ENCODE measurements around the gene SP7.
A peak's percentile ranks its signal among the peaks of the same experiment; 100 is the strongest.

Gene SP7

GRCh38 chr12:53345486-53346188 lies 9.5 kb upstream of the SP7 start:
- Histone ChIP-seq H3K4me2 (ENCODE audit: low read length) (peak overlapping the region; percentile 81), H3K36me3 (ENCODE audit: control insufficient read depth, insufficient read depth, low read length) (no peaks in the 10 kb centered on the region), H3K4me3 (ENCODE audit: low read depth, low read length) (peak overlapping the region; percentile 70), H2AFZ (peak overlapping the region; percentile 99), H3K9ac (no peak overlapping the region), H3K4me1 (peaks cover 7% of the 10 kb centered on the region), H3K79me2 (no peaks in the 10 kb centered on the region), H3K27ac (peak overlapping the region; percentile 55), H3K27me3 (ENCODE audit: control insufficient read depth, insufficient read depth, low read length) (no peaks in the 10 kb centered on the region), H3K9me3 (ENCODE audit: control insufficient read depth, low read length) (no peaks in the 10 kb centered on the region)
- TF ChIP-seq, protein P1, sequence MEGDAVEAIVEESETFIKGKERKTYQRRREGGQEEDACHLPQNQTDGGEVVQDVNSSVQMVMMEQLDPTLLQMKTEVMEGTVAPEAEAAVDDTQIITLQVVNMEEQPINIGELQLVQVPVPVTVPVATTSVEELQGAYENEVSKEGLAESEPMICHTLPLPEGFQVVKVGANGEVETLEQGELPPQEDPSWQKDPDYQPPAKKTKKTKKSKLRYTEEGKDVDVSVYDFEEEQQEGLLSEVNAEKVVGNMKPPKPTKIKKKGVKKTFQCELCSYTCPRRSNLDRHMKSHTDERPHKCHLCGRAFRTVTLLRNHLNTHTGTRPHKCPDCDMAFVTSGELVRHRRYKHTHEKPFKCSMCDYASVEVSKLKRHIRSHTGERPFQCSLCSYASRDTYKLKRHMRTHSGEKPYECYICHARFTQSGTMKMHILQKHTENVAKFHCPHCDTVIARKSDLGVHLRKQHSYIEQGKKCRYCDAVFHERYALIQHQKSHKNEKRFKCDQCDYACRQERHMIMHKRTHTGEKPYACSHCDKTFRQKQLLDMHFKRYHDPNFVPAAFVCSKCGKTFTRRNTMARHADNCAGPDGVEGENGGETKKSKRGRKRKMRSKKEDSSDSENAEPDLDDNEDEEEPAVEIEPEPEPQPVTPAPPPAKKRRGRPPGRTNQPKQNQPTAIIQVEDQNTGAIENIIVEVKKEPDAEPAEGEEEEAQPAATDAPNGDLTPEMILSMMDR (IDR thresholded peaks at IDR 0.05): no peak

- Histone ChIP-seq H3K9me3 (ENCODE audit: control insufficient read depth, low read length) (no peaks in the 10 kb centered on the region), H3K36me3 (ENCODE audit: control insufficient read depth, insufficient read depth, low read length) (no peaks in the 10 kb centered on the region), H3K4me2 (ENCODE audit: low read length) (peak overlapping the region; percentile 81), H3K27me3 (ENCODE audit: control insufficient read depth, insufficient read depth, low read length) (no peaks in the 10 kb centered on the region), H3K4me1 (peaks cover 7% of the 10 kb centered on the region), H3K9ac (no peak overlapping the region), H3K79me2 (no peaks in the 10 kb centered on the region), H3K4me3 (ENCODE audit: low read depth, low read length) (peak overlapping the region; percentile 70), H2AFZ (peak overlapping the region; percentile 99), H3K27ac (peak overlapping the region; percentile 55)
- TF ChIP-seq, protein P1 (IDR thresholded peaks at IDR 0.05): peak; percentile 88
Measured at GRCh38 chr12:53344824-53345485, 8.8 kb upstream of the SP7 start.

GRCh38 chr12:53344487-53344823 lies 8.3 kb upstream of the SP7 start:
- peak overlapping the region; percentile 41 for H3K9ac ChIP-seq

GRCh38 chr12:53343969-53344368 lies 7.8 kb upstream of the SP7 start:
- Histone ChIP-seq H3K4me2 (ENCODE audit: low read length) (peak overlapping the region; percentile 73), H3K27me3 (ENCODE audit: control insufficient read depth, insufficient read depth, low read length) (no peaks in the 10 kb centered on the region), H3K36me3 (ENCODE audit: control insufficient read depth, insufficient read depth, low read length) (no peaks in the 10 kb centered on the region), H3K79me2 (no peaks in the 10 kb centered on the region), H2AFZ (peak overlapping the region; percentile 99), H3K4me3 (ENCODE audit: low read depth, low read length) (no peak overlapping the region), H3K27ac (no peak overlapping the region), H3K9me3 (ENCODE audit: control insufficient read depth, low read length) (no peaks in the 10 kb centered on the region), H3K9ac (no peak overlapping the region), H3K4me1 (peaks cover 7% of the 10 kb centered on the region)
- TF ChIP-seq, protein P1 (IDR thresholded peaks at IDR 0.05): no peak

More at GRCh38 chr12:53344487-53344823, 8.3 kb upstream of the SP7 start:
- TF ChIP-seq, protein P1 (IDR thresholded peaks at IDR 0.05): no peak
- H3K79me2 ChIP-seq: no peaks in the 10 kb centered on the region
- peak overlapping the region; percentile 73 for H3K4me2 ChIP-seq (ENCODE audit: low read length)
- peak overlapping the region; percentile 99 for H2AFZ ChIP-seq
- H3K4me1 ChIP-seq: peaks cover 7% of the 10 kb centered on the region
- H3K36me3 ChIP-seq (ENCODE audit: control insufficient read depth, insufficient read depth, low read length): no peaks in the 10 kb centered on the region
- H3K4me3 ChIP-seq (ENCODE audit: low read depth, low read length): peak overlapping the region; percentile 39
- H3K27ac ChIP-seq: no peak overlapping the region
- no peaks in the 10 kb centered on the region for H3K9me3 ChIP-seq (ENCODE audit: control insufficient read depth, low read length)
- no peaks in the 10 kb centered on the region for H3K27me3 ChIP-seq (ENCODE audit: control insufficient read depth, insufficient read depth, low read length)

Data from parathyroid adenoma (tissue), 2 donors.